ENCODE results near the gene RYR1.

GRCh38 chr19:38588041-38588440, 154.6 kb downstream of the RYR1 start:
- TF ChIP-seq POLR2A (IDR thresholded peaks at IDR 0.05) (no peak), CTCF (IDR thresholded peaks at IDR 0.05) (no peak)

Data from right lobe of liver (tissue), 4 donors.